Limb (tissue), 2 donors: ENCODE results near the gene STN1.

ENCODE experiments used
- DNase-seq, 2 donors: peaks; one replicate each; pipeline ENCODE4 v3.0.0-alpha.2; 2016; ENCODE audit errors: extremely low spot score in 2 of 2

Gene STN1

GRCh38 chr10:103894441-103894864, 23.5 kb downstream of the STN1 start:
- no peak for DNase-seq

- DNase-seq: no peak
These were observed 24.2 kb downstream of the STN1 start for GRCh38 chr10:103893817-103894216.

DNA sequence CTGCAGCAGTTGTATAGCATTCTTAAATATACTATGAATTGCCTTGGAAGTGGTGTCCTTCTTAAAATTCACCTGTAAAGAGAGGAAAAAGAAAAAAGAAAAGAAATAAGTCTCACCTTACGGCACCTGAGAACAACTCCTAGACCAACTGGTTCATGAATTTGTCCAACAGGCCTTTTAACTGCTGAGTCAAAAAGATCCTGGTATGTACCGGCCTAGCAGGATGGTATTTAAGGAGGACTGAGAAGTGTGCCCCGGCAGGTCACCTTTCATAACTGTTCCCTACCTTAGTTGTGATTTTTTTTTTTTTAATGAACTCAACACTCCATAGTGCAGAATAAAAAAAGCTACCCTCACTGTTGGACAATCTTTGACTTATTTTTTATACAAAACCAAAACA, 25.8 kb downstream of the STN1 start:
- DNase-seq: no peak

GRCh38 chr10:103890688-103891087, 27.3 kb downstream of the STN1 start:
- no peak for DNase-seq

DNA sequence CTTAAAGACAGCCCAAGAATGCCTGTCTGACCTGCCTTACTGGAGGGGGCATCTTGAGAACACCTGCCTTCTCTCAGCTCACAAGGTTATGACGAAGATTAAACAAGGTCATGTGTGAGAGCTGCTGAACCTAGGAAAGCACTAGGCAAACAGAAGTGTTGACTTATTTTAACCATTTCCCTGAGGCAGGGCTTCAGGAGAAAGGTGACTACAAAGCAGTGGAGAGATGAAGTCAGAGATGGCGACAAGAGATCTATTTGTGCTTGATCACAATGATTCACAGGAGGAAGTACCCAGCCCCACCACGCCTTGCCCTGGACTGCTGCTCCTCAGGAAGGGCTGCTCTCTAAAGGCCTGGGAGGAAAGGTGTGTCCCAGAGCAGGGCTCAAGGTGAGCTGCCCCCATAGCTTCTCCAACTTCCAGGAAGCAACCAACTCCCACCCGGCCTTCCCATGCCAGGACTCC, 27.8 kb downstream of the STN1 start:
- DNase-seq: no peak

DNA sequence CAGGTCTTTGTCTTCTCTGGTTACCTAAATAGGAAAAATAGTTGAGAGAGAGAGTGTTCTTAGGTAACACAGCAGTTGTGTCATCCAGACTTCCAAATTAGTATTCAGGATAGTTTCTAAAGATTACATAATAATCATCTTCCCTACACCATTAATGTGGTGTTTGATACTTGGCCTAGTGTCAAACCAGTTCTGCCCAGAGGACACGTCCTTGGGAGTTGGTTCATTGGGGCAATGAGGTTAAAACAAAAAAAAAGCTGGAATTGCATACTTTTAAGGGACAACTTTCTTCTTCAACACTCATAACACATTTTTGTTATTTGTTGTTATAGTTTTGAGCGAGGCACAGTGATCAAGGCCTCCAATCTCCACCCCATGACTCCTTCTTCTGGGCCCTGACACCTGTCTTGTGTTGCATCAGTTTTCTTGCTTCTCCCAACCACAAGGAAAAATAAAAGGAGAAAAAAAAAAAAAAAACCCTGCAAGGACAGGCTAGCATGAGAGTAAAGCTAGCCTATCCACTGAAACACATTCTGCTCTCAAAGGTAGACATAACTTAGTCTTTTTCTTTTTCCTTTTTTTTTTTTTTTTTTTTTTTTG, 28.8 kb downstream of the STN1 start:
- DNase-seq: no peak

DNA sequence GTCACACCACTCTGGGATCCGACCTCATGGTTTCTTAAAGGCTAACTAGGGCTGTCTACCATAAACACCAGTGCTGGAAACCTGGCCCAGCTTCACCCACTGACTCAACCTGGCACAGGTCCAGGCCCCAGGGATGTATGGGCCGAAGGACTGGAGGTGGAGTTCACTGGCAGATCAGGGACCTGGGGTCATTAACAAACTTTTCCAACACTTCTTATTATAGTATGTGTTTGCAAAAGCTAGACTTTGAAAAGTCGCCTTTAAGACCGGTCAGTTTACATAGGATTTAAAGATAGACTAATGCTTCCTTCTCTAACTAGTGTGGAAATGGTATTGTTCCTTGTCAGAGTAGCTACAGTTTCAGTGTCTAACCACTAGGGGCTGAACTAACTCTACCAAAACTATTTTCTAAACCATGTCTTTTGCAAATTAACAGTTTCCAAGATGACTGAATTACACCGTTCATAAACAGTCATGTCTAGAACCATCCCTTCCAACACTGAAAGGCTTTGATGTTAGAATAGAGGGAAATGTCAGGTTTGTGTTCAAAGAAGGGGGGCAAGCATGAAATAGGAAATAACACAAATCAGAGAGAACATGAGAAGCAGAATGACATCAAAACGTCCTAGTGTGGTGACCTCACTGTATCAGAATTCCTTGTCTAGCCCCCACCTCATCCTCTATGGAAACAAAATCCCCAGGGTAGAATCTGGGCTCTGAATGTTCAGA, 29.7 kb downstream of the STN1 start:
- DNase-seq: peak; percentile 82 to 87

DNA sequence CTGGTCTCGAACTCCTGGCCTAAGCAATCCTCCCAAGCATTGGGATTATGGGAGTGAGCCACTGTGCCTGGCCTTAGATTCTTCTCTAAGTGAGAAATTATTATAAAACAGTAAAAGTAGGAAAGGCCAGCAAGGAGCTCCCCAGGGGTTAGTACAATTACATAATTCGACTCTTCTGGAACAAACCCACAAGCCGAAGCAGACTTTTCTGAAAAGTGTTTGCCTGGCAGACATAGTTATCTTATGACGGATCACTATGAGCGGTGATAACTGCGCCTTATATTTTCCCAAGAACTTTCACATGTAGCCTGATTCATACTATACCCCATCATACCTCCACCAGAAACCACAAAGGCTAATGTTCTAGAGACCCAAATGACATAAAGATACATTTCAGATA, 32.4 kb downstream of the STN1 start:
- DNase-seq: no peak

- DNase-seq: peak; percentile 56 to 61
These were observed 33.3 kb downstream of the STN1 start for GRCh38 chr10:103884681-103885139.

- no peak for DNase-seq
These were observed 35.5 kb downstream of the STN1 start for GRCh38 chr10:103882285-103883007.

- DNase-seq: no peak
These were observed 36.3 kb downstream of the STN1 start for GRCh38 chr10:103881416-103882284.

DNA sequence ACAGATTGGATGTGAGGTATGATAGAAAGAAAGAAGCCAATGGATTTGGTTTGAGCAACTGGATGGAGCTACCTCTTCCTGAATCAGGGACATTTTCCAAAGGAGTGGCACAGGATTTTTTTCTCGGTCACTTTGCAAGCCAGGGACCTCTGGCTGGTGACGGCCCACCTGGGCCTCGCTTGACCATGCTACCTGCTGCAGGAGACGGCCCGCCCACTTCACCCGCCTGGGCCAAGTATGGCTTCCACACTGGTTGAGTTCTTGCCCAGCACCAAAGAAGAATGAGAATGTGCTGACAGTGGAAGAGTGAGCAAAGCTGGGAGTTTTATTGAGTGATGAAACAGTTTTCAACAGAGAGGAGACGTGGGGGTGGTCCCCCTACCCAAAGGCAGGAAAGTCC, 38.2 kb downstream of the STN1 start:
- DNase-seq: no peak

DNA sequence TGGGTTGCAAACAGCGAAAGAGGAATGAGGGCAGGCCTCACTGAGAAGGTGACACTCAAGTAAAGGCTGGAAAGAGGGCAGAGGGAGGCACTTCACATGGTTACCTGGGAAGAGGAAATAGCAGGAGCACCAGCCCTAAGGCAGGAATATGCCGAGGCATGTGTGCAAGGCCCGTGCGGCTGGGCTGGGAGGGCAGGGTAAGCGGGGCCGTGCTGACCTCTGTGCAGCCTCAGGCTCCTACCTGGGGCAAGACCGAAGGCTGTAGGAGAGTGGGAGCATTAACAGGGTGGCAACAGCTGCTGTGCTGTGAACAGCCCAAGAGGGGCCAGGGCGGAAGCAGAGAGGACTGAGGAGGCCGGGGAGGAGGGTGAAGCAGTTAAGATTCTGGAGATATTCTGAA, 38.6 kb downstream of the STN1 start:
- DNase-seq: no peak

DNA sequence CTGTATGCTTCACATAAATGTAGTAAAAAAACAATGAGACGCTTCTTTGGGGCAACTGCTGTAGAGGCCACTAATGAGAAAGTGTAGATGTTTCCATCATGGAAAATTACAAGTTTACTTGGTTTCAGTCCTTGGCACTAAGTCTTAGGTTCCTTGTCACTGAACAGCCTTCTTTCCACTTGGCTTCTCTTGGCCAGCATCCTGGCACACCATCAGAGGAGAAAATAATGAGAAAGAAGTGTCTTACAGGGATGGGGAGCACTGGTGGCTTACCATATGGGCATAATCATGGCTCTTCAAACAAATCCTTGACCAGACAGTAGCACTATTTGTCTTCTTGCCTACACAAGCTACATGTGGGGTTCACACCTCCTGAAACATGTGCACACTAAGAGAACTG, 40.1 kb downstream of the STN1 start:
- no peak for DNase-seq

DNA sequence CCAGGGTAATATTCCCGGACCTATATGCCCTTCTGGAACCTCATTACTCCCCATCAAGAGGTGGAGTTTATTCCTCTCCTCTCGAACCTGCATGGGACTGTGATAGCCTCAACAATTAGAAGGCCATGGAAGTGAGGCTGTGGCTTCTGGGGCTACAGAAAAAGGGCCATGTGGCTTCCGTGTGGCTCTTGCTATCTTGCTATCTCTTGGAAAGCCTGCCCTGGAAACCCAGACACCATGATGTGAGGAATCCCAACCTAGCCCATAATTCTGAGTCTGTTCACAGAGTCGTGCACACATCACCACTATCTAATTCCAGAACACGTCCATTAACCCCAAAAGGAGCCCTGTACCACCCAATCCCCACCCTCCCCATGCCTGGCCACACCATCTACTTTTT, 41.8 kb downstream of the STN1 start:
- no peak for DNase-seq

GRCh38 chr10:103874730-103875129, 43.3 kb downstream of the STN1 start:
- DNase-seq: no peak

GRCh38 chr10:103872137-103872931, 45.6 kb downstream of the STN1 start:
- no peak for DNase-seq

DNA sequence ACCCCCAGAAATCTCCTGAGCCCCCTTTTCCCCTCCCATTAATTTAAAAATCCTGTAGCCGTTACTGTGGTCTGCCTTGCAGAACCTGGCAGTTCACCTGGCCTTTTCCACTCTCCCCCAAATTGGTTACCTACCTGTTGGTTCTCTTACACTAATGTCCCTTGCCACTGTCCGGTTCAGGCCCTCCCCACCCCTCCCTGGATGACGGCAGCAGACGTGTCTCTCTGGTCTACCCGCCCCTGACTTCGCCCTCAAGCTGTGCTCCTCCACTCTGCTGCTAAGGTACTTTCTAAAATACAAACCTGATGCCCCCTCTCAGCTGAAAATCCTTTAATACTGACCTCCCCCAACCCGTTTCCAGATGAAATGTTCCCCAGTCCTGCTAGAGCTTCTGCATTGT, 47.0 kb downstream of the STN1 start:
- DNase-seq: no peak

DNA sequence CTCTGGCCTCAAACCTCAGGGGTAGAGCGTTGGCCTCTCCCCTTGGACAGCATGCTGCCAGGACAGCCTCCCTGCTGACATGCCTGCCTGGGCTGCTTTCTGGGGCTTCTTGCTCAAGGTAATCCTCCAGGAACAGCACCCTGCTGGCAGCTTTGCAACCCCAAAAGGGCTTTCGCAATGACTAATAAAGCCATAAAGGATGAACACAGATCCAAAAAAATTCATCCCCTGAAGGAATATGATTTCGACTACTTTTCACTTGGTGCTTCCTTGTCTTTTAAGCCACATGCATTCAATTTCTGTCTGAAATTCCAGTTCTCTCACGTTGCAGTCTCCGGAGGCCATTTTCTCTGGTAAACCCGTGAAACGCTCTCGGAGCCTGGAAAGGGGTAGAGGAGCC, 47.5 kb downstream of the STN1 start:
- DNase-seq: no peak

DNA sequence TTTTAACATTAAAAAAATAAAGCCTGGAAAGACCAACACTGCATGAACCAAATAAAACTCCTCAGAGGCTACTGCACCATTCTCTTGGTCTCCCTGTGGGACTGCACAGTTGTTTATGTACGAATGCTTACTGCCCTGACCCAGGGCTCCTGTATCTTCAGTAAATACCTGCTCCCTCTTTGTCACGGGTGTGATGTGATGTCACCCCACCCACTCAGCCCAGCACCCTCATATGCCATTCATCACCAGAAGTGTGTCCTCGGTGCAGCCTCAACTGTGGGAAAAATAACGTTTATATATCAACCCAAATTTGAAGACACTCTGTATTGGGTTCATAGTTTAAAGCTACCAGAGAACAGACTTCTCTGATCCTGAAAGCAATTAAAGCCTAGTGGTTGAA, 48.6 kb downstream of the STN1 start:
- no peak for DNase-seq

DNA sequence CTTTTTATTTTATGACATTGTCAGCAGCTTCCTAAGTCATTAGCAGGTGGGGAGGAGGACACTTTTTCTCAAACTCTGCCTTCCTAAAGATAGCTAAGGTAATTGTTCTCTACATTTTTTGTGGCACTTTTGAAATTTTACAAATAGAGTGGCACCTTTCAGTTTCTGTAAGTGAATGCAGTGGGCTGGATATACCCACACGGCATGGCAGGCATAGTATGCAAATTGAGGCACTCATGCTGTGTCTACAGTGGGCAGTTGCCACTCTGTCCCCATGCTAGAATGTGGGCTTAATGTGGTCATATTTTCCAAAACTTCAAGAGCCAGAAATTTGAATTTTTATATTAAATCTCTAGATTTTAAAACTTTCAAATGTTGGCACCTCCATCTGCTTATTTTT, 49.8 kb downstream of the STN1 start:
- DNase-seq: no peak
